ENCODE measurements around the gene LHCGR.

GRCh38 chr2:48774251-48774650 is 18.7 kb upstream of the LHCGR start:
- TF ChIP-seq, protein P1, sequence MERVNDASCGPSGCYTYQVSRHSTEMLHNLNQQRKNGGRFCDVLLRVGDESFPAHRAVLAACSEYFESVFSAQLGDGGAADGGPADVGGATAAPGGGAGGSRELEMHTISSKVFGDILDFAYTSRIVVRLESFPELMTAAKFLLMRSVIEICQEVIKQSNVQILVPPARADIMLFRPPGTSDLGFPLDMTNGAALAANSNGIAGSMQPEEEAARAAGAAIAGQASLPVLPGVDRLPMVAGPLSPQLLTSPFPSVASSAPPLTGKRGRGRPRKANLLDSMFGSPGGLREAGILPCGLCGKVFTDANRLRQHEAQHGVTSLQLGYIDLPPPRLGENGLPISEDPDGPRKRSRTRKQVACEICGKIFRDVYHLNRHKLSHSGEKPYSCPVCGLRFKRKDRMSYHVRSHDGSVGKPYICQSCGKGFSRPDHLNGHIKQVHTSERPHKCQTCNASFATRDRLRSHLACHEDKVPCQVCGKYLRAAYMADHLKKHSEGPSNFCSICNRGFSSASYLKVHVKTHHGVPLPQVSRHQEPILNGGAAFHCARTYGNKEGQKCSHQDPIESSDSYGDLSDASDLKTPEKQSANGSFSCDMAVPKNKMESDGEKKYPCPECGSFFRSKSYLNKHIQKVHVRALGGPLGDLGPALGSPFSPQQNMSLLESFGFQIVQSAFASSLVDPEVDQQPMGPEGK (tag by site-specific recombination; IDR thresholded peaks at IDR 0.05): no peak
- TF ChIP-seq CTCF (tag by site-specific recombination; IDR thresholded peaks at IDR 0.05) (no peak), ZNF664 (tag by site-specific recombination; IDR thresholded peaks at IDR 0.05) (no peak), ZNF146 (tag by site-specific recombination; IDR thresholded peaks at IDR 0.05) (no peak), ZNF175 (tag by site-specific recombination; IDR thresholded peaks at IDR 0.05) (no peak), ZNF629 (tag by site-specific recombination; IDR thresholded peaks at IDR 0.05) (no peak), ZNF549 (tag by site-specific recombination; IDR thresholded peaks at IDR 0.05) (no peak), ZBTB48 (tag by site-specific recombination; IDR thresholded peaks at IDR 0.05) (no peak), ZNF398 (tag by site-specific recombination; IDR thresholded peaks at IDR 0.05) (no peak), ZNF362 (tag by site-specific recombination; IDR thresholded peaks at IDR 0.05) (no peak), YY1 (tag by site-specific recombination; IDR thresholded peaks at IDR 0.05) (no peak)
- TF ChIP-seq, protein P2, sequence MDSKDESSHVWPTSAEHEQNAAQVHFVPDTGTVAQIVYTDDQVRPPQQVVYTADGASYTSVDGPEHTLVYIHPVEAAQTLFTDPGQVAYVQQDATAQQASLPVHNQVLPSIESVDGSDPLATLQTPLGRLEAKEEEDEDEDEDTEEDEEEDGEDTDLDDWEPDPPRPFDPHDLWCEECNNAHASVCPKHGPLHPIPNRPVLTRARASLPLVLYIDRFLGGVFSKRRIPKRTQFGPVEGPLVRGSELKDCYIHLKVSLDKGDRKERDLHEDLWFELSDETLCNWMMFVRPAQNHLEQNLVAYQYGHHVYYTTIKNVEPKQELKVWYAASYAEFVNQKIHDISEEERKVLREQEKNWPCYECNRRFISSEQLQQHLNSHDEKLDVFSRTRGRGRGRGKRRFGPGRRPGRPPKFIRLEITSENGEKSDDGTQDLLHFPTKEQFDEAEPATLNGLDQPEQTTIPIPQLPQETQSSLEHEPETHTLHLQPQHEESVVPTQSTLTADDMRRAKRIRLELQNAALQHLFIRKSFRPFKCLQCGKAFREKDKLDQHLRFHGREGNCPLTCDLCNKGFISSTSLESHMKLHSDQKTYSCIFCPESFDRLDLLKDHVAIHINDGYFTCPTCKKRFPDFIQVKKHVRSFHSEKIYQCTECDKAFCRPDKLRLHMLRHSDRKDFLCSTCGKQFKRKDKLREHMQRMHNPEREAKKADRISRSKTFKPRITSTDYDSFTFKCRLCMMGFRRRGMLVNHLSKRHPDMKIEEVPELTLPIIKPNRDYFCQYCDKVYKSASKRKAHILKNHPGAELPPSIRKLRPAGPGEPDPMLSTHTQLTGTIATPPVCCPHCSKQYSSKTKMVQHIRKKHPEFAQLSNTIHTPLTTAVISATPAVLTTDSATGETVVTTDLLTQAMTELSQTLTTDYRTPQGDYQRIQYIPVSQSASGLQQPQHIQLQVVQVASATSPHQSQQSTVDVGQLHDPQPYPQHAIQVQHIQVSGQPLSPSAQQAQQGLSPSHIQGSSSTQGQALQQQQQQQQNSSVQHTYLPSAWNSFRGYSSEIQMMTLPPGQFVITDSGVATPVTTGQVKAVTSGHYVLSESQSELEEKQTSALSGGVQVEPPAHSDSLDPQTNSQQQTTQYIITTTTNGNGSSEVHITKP (tag by site-specific recombination; IDR thresholded peaks at IDR 0.05): no peak
- TF ChIP-seq, protein P3, sequence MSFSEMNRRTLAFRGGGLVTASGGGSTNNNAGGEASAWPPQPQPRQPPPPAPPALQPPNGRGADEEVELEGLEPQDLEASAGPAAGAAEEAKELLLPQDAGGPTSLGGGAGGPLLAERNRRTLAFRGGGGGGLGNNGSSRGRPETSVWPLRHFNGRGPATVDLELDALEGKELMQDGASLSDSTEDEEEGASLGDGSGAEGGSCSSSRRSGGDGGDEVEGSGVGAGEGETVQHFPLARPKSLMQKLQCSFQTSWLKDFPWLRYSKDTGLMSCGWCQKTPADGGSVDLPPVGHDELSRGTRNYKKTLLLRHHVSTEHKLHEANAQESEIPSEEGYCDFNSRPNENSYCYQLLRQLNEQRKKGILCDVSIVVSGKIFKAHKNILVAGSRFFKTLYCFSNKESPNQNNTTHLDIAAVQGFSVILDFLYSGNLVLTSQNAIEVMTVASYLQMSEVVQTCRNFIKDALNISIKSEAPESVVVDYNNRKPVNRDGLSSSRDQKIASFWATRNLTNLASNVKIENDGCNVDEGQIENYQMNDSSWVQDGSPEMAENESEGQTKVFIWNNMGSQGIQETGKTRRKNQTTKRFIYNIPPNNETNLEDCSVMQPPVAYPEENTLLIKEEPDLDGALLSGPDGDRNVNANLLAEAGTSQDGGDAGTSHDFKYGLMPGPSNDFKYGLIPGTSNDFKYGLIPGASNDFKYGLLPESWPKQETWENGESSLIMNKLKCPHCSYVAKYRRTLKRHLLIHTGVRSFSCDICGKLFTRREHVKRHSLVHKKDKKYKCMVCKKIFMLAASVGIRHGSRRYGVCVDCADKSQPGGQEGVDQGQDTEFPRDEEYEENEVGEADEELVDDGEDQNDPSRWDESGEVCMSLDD (tag by site-specific recombination; IDR thresholded peaks at IDR 0.05): no peak

Data from HEK293 (cell line).